Mesenteric fat pad (tissue), 1 donor: ENCODE results near the gene PSMD9. TPM values are rescaled to one million over a fixed set of nuclear protein-coding genes. Genes with fewer than 3 reads are reported as not detected.
"Not testable (repeated sequence)": the region's sequence is repeated elsewhere in the genome, so short reads cannot be mapped to it uniquely, and the experiment has no call there.

Experiments
- DNase-seq: peaks from one replicate; pipeline ENCODE4 v3.0.0-alpha.2; 2020; ENCODE audit warnings: low spot score
- total RNA-seq: library from RNA; stranded (reverse); fragmentation: NEBNext Ultra II Directional; extraction: Animal tissue kit (Norgen Biotek cat#: 25700); gene quantifications from one replicate; pipeline ENCODE4 v1.2.1, GENCODE V29; 2021
- donor health status: DM: yes; HTN: yes; CAD: no.

PSMD9 gene
- total RNA-seq, 1 donor from 2014 or later, result 54.7 TPM

GRCh38 chr12:121872546-121873215 lies 15.9 kb upstream of the PSMD9 start:
- no peak for DNase-seq

- DNase-seq, result no peak
Observed at GRCh38 chr12:121873216-121873569, 15.4 kb upstream of the PSMD9 start.

GRCh38 chr12:121874071-121874470 lies 14.5 kb upstream of the PSMD9 start:
- DNase-seq, result no peak

- no peak for DNase-seq
Observed at GRCh38 chr12:121875582-121875981, 13.0 kb upstream of the PSMD9 start.

GRCh38 chr12:121876080-121876447 lies 12.5 kb upstream of the PSMD9 start:
- DNase-seq, result not testable (repeated sequence)

- no peak for DNase-seq
Observed at GRCh38 chr12:121883315-121883660, 5.3 kb upstream of the PSMD9 start.

- not testable (repeated sequence) for DNase-seq
Observed at GRCh38 chr12:121885129-121885528, 3.5 kb upstream of the PSMD9 start.

DNA sequence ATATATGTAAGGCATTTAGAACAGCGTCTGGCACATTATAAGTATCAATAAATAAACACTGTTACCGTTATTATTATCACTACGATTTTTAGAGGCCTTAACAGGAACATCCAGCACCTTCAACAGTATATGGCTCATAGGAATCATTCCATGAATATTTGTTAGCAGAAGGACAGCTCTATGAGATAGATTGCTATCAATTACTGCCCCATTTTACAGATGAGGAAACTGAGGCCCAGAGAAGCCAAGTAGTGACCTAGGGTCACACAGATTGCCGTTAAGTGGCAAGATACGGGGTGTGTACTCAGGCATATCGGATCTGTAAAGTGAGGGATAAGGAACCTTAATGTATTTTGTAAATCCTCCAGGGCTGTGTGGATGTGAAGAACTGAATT lies 510 bp upstream of the PSMD9 start:
- DNase-seq, result no peak

- no peak for DNase-seq
Observed at GRCh38 chr12:121889274-121889624, 659 bp downstream of the PSMD9 start.

GRCh38 chr12:121889661-121890060 lies 1.1 kb downstream of the PSMD9 start:
- DNase-seq, result not testable (repeated sequence)

- no peak for DNase-seq
Observed at GRCh38 chr12:121892673-121893561, 4.3 kb downstream of the PSMD9 start.

- no peak for DNase-seq
Observed at GRCh38 chr12:121893961-121894460, 5.4 kb downstream of the PSMD9 start.

DNA sequence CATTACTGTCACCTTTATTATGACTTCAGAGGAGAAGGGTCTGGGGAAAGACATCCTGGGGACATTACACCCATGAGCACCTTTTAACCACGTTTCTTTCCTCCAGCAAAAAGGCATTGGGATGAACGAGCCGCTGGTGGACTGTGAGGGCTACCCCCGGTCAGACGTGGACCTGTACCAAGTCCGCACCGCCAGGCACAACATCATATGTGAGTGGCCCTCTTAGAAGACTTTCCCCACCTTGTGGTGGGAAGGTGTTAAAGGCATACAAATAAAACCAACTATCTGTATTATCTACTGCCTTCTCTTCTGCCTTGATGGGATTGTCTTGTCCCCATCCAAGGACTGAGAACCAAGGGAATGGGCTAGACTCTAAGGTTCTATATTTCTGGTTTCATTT lies 6.0 kb downstream of the PSMD9 start:
- DNase-seq, result no peak

- no peak for DNase-seq
Observed at GRCh38 chr12:121898287-121898686, 9.7 kb downstream of the PSMD9 start.

- no peak for DNase-seq
Observed at GRCh38 chr12:121899590-121899989, 11.0 kb downstream of the PSMD9 start.

- DNase-seq, result no peak
Observed at GRCh38 chr12:121903202-121903601, 14.6 kb downstream of the PSMD9 start.

DNA sequence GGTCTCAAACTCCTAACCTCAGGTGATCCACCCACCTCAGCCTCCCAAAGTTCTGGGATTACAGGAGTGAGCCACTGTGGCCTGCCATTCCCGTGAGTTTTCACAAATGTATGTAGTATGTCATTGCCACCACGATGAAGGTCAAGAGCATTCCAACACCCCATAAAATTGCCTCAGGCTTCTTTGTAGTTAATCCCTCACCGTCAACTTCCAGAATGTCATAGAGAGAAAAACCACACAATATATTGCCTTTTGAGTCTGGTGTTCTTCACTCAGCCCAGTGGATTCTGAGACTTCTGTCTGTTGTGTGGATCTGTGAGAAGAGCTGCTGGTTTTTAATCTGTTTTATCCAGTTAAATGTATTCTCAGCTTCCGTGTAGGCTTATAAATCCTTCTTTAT lies 17.2 kb downstream of the PSMD9 start:
- no peak for DNase-seq

DNA sequence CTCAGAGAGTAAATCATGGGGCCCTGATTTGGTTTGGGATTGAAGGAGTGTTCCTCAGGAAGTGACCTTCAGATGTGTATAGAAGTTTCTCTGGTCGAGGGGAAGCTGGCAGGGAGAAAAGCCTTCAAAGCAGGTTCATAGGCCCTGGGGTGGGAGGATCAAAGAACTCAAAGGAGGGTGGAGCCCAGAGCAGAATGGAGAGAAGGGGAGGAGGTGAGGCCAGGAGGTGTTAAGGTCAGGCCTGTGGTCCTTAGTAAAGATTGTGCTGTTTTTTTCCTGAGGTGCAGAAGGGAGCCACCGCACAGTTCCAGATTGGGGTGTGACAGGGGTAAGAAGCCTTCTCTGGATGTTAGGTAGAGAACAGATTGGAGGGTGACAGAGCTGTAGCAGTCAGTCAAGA lies 20.1 kb downstream of the PSMD9 start:
- no peak for DNase-seq

- DNase-seq, result no peak
Observed at GRCh38 chr12:121911824-121912585, 23.4 kb downstream of the PSMD9 start.

- DNase-seq, result no peak
Observed at GRCh38 chr12:121915841-121916321, 27.3 kb downstream of the PSMD9 start.

DNA sequence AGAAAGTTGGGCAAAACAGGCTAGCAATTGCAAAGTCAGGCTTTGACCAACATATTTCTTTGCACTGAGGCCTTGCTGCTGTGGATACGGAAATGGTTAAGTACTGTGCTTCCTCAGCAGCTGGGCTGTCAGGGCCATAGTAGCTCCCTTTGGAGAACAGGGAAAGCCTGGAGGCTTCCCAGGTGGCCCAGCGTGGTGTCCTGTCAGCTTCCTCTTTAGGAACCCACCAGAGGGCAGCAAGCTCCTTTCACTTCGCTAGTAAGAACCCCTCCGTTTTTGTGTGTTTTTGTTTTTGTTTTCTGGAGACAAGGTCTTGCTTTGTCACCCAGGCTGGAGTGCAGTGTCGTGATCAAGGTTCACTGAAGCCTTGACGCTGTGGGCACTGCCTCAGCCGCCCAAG lies 28.1 kb downstream of the PSMD9 start:
- no peak for DNase-seq
